Brain pericyte (primary cell): ENCODE results near the gene MAN1B1.
A peak's percentile ranks its signal among the peaks of the same experiment; 100 is the strongest.

Experiments
- DNase-seq: peaks from one replicate; pipeline ENCODE4 v3.0.0-alpha.2; 2012; ENCODE audit warnings: low read depth, low spot score

The MAN1B1 gene

DNA sequence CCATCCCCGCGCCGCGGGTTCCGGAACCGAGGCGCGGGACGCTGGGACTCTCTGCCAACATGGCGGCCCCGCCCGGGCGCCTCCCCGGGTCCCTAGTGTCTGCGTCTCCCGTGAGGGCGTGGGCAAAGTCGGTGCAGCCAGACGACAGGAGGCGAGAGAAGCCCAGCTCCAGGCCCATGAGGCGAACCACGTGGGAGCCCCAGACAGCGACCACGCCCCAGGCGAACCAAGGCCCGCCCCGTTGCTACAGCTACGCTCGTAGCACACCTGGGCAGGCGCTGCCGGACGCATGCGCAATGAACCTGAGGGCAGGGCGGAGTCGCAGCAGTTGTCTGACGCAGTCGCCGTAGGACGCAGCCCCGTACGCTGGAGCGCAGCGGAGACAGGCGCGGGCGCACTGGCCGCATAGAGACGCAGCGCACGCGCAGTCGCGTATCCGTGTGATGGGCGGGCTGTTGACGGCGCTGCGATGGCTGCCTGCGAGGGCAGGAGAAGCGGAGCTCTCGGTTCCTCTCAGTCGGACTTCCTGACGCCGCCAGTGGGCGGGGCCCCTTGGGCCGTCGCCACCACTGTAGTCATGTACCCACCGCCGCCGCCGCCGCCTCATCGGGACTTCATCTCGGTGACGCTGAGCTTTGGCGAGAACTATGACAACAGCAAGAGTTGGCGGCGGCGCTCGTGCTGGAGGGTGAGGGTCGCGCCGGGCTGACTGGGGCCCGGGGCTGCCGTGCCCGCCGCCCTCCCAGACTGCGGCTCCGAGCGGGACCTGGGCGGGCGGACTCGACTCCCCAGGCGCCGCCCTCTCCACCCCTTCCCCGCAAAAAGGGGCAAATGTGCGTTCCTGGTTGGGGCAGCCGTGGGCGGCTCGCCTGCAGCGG is at the start of gene MAN1B1:
TSS of gene MAN1B1 (plus strand) at position 455 of the 878 bp plus-strand sequence. CDS start at position 470, 15 bp downstream.
- DNase-seq, result peak; percentile 97

DNA sequence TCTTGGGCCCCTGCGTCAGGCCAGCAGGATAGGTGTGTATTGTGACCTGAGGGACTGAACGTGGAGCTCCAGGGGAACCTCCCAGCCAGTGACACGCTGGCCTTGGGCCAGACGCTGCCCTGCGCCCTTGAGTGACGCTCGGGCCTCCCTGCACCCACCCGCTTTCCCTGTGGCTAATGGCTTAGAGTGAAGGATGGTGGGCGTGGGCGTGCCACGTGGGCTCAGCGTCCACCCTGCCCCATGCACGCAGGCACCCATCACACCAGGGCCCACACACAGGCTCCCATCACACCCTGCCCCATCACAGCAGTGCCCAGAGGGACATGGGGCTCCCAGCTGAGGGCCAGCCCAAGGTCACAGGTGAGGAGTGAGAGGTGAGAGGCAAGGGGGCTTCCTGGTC is 49.8 kb upstream of the MAN1B1 start:
- no peak for DNase-seq

- no peak for DNase-seq
These were observed 49.3 kb upstream of the MAN1B1 start for GRCh38 chr9:137037483-137037882.

DNA sequence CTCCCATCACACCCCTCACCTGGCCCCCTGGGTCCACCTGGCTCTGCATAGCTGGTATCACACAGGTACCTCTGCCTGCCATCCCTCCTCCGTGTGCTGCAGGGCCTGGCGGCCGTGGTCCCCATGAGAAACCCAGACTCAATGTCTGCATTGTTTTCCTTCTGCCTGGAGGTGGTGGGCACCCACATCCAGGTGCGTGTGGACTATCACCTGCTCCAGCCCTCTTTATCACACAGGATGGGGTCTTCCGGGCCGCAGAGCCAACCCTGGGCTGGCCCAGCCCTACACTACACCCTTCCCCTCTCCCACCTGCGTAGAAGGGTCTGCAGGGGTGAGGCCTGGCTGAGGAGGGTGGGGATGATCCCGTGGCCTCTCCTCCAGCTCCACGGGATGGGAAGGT is 47.9 kb upstream of the MAN1B1 start:
- no peak for DNase-seq

DNA sequence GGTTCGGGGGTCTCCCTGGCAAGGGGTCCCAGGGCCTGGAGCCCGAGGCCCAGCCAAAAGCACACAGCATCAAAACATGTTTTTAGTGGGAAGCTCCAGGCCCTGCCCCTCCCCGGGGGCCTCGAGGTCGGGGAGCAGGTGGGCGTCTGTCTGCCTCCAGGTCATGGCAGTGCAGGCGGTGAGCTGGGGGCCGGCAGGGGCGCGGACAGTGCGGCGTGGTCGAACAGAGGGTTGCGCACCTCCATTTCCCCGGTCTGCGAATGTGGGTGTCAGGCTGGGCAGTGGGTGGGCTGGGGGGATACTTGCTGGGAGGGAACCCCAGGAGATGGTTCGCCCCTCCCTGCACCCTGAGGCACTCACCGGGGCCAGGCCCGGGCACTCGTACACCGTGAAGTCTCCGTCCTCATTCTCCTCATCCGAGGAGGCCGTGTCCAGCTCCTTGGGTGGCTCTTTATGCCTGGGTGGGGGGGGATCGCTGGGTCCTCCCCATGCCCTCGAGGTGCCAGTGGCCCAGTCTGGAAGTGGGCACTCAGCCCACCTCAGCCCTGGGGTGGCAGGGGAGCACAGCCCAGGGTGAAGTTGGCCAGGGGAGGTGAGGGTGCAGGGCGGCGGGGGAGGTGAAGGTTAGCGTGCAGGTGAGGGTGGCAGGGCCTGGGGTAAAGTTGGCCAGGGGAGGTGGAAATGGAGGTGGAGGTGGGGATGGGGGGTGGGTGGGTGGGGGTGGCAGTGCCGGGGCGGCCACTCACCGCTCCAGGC is 47.0 kb upstream of the MAN1B1 start:
- no peak for DNase-seq

- DNase-seq, result no peak
These were observed 46.2 kb upstream of the MAN1B1 start for GRCh38 chr9:137040568-137040967.

GRCh38 chr9:137041124-137041523 is 45.7 kb upstream of the MAN1B1 start:
- no peak for DNase-seq

GRCh38 chr9:137042751-137043727 is 43.7 kb upstream of the MAN1B1 start:
- no peak for DNase-seq

GRCh38 chr9:137044037-137044436 is 42.7 kb upstream of the MAN1B1 start:
- DNase-seq, result no peak

DNA sequence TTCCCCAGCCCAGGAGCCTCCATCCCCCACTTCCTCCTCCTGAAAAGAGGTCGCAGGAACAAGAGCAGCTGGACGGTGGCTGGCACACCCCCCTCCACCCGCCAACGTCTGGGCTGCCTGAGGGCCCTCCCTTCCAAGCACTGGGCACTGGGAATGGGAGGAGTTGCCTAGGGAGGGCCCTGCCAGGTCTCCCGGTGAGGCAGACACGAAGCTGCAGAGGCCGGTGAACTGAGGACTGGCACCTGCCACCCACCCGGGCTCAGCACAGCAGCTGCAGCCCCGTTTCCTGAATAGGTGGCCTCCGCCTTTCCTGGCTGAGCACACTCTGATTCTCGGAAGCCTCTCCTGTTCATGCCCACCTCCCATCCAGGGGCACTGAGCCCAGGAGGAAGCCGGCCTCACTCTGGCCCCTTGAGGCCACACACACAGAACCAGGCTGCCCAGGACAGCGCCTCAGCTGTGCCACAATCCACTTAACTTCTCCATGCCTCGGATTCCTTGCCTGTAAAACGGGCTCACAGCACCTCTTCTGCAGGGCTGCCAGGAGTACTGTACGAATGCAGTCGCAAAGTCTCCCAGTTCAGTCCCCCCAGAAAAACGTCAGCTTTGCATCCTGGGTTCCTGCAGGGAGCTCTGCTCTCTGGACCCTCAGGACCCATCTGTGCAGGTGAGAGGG is 42.1 kb upstream of the MAN1B1 start:
- no peak for DNase-seq

DNA sequence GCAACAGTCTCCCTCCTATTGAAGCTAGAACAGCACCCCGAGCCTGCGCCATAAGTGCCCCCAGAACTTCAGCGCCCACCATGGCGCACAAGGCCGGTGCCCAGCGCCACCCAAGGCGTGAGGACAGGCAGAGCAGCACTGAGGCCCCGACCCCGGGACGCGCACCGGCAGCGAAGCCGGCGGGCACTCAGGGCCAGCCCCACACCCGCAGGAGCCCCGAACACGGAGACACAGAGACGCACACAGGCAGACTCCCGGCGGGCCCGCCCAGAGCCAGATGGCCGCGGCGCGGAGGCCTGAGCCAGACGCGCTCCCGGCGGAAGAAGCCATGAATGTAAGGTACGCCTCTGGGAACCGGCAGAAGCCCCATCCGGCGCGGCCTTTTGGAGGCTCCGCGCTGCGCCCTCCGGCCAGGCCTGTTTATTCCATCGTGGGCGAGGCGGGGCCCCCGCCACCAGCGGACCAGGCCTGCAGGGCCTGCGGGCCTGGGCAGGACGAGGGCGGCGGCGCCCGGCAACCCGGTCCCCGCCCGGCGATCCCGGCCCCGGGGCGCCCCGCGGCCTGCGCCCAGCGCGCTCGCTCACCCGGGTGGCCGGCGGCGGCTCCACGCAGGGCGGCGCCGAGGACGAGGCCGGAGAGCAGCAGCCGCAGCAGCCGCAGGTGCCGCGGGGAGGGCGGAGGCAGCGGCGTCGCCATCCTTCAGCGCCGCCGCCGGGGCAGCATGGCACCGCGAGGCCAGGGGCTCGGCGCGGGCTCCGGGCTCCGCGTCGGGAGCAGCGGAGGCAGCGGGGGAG is 41.3 kb upstream of the MAN1B1 start:
- DNase-seq, result no peak

DNA sequence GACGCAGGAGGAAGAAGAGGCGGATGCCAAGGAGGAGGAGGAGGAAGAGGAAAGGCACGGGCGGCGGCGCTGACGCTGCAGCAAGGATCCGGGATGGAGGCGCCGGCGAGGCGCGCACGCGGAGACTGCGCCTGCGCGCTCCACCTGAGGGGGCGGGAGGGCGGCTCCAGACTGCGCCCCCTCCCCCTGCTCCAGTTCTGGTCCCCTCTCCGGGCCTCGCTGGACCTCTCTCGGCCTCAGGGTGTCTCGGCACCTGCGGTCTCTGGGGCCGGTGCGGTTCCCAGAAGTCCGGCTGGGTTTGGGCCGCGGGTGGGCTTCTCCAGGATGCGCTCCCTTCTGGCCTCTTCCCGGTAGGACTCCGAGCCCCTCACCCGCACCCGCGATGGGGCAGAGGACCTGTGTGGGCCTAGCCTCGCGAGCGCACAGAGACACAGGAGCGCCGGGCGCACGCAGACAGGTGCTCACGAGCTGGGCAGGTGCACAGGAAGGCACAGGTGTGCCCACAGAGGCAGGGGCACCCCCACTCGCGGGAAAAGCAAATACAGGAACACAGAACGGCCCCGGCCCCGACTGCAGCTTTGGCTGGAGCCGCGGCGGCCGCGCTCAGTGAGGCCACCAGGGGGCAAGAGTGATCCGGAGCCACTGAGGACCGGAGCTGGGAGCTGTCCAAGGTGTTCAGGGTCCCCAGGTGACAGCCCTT is 40.5 kb upstream of the MAN1B1 start, which contains the start of gene NPDC1:
TSS of gene NPDC1 (minus strand) at position 90 of the 700 bp plus-strand sequence. CDS start 188 bp downstream, outside the sequence.
- no peak for DNase-seq

- no peak for DNase-seq
These were observed 37.9 kb upstream of the MAN1B1 start for GRCh38 chr9:137048655-137049543.

- no peak for DNase-seq
These were observed 37.0 kb upstream of the MAN1B1 start for GRCh38 chr9:137049544-137050449.

DNA sequence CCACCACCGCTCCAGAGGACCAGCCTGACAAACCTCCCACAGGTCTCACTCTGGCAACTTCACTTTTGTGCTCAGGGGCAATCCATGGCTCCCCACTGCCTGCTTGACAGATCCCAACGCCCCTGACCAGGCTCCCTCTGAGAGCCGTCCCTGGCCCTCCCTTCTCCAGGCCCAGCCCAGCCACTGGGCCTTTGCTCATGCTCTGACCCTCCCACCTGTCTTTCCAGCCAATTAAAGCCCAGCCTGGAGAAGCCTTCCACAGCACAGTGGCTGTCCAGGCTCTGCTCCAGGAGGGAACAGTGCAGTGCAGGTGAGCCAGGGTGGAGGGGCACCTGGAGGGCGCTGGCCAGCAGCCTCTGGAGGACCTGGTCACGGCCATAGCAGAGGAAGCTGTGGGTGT is 36.2 kb upstream of the MAN1B1 start:
- DNase-seq, result no peak

GRCh38 chr9:137051145-137051724 is 35.5 kb upstream of the MAN1B1 start:
- DNase-seq, result no peak

GRCh38 chr9:137052293-137052692 is 34.5 kb upstream of the MAN1B1 start:
- no peak for DNase-seq
